Bone marrow (tissue), 2 donors: ENCODE data around the gene ALDH3A2.
"Not testable (repeated sequence)": the region's sequence is repeated elsewhere in the genome, so short reads cannot be mapped to it uniquely, and the experiment has no call there.

ENCODE experiments used
- DNase-seq, 2 donors: peaks; one replicate each; lab custom pipeline; 2025; lab: John Stamatoyannopoulos, UW

ALDH3A2 gene

DNA sequence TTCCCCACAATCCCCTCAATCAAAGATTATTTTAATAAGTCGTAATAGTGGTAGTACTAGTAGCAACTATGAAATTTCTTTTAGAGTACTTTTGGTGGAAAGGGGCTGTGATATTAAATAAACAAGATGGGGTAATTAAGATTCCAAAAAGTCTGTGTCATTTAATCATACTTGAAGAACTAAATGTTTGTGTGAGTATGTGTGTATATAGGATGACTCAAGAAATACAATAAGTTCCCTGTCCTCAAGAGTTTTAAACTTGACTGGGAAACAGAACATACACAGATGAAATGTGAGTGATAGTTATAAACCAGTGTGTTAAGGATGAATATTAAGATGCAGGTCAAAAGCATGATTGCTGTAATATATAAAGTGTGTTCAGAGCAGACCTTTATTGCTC lies 2.3 kb downstream of the ALDH3A2 start:
- no peak for DNase-seq

DNA sequence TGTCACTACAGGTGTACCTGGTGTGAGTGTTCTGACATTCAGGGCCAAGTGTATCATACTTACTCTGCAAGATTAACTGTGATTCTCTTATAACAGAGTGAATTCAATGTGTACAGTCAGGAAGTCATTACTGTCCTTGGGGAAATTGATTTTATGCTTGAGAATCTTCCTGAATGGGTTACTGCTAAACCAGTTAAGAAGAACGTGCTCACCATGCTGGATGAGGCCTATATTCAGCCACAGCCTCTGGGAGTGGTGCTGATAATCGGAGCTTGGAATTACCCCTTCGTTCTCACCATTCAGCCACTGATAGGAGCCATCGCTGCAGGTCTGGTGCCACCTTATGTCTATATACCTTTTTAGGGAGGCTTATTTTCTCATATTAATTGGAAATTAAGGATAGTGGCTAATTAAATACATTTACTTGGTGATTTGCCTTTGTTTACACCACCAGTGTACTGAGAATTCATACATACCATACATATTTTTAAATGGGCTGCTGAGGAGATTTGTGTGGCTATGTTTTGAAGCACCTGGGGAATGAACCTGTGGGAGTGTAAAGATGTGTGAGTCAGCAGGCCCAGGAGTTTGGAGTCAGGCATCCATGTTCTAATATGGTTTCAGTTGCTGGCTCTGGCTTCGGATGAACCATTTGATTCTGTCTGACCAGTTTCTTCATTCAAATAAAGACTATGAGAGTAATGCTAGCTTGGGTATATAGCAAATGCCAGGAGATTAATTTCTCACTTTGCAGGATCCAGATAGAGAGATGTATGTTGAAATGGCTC lies 3.1 kb downstream of the ALDH3A2 start:
- DNase-seq = no peak

DNA sequence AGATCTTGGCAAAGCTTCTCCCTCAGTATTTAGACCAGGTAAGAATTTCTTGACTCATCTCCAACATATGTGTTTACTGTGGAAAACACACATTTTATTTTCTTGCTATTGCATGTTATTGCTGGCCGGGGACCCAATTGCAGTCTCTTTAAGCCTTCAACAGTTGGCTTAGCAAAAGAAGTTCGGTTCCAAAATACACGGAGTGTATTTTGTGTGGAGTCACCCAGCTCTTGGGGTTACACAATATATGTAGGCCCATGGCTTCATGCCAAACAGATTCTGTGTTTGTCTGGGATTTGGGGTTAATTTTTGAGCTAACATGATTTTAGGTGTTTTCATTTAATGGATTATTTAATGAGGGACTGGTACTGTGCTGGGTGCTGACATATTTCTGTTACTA lies 4.0 kb downstream of the ALDH3A2 start:
- no peak for DNase-seq

DNA sequence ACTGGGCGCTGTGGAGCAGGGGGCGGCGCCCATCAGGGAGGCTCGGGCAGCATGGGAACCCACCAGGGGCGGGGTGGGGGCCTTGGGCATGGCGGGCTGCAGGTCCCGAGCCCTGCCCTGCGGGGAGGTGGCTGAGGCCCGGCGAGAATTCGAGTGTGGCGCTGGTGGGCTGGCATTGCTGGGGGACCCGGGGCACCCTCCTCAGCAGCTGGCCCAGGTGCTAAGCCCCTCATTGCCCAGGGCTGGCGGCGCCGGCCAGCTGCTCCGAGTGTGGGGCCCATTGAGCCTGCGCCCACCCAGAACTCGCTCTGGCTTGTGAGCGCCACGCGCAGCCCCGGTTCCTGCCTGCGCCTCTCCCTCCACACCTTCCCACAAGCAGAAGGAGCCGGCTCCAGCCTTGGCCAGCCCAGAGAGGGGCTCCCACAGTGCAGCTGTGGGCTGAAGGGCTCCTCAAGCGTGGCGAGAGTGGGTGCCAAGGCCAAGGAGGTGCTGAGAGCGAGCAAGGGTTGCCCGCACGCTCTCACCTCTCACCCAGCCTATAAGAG lies 5.9 kb downstream of the ALDH3A2 start:
- no peak for DNase-seq

DNA sequence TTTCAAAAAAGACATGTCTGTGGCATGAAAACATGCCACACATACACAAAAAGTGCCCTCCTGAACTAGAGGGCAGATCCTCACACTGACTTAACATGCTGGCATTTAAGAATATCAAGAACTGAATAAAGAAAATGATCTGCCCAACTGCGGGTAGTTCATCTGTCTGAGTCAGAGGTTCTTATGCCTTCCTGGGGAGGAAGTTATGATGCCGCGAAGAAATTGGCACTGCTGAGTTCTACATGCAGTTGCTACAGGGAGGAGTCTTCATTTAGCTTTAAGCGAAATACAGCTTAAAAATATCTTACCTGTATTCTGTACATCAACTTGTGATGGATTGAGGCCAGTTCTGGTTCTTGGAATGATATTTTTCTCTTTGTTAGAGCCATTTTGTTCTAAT lies 6.3 kb downstream of the ALDH3A2 start:
- no peak for DNase-seq

DNA sequence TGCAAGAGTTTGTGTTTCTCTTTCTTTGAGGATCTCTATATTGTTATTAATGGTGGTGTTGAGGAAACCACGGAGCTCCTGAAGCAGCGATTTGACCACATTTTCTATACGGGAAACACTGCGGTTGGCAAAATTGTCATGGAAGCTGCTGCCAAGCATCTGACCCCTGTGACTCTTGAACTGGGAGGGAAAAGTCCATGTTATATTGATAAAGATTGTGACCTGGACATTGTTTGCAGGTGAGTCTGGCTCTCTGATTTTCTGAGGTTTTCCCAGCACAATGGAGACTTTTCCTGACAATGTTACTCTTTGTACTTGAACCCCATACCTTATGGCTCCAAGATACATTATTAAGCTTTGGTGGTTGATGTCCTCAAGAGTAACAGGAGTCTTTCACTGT lies 7.8 kb downstream of the ALDH3A2 start:
- no peak for DNase-seq

DNA sequence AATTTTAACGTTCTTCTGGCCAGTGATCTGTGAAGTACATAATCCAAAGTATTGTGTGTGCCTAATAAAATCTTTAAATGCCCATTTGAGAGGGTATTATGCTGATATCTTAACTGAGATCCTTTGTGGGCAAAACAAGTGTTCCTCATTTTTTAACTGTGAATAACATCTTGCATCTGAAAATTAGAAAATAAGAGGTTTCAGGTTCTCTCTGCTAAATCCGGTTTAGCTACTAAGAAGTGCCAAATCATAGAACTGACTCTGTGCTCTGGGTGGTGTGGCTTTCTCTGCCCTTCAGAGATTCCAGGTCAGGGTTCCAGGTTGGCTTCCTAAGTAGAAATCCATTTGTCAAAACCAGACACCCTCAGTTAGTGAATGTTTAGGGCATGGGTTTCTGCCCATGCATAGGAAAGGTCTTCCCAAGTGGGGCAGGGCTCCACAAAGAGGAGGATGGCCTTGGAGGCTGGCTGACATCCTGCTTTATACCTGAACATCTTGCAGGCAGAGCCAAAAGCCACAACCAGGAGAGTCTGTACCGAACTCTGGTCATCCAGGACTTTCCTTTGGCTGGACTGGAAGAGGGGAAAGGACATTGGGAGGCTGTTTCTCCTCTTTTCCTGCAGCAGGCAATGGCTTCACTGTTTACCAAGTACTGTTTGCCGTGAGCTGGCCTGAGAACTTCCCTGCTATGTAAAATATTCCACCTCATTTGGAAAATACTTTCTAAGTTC lies 8.5 kb downstream of the ALDH3A2 start:
- no peak for DNase-seq

DNA sequence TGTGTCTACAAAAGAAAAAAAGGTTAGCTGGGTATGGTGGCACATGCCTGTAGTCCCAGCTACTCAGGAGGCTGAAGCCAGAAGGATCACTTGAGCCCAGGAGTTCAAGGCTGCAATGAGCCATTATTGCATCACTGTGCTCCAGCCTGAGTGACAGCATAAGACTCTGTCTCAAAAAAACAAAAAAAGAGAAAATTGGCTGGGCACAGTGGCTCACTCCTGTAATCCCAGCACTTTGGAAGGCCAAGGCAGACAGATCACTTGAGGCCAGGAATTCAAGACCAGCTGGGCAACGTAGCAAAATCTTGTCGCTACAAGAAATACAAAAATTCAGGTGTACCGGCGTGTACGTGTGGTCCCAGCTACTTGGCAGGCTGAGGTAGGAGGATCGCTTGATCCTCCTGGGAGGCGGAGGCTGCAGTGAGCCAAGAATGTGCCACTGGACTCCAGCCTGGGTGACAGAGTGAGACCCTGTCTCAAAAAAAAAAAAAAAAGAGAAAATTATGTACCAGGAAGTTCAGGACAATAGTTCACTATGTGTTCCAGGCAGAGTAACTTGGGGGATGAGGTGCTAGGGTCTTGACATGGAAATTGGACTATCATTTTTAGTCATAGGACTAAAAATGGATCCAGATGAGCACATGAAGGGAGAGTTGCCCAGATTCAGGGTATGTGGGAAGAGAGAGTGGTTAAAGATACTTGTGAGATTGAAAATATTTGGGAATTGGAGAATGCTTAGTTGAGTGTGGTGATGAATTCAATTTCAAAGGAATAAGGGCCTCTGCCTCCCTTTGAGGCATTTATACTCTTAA lies 11.0 kb downstream of the ALDH3A2 start:
- DNase-seq = no peak

DNA sequence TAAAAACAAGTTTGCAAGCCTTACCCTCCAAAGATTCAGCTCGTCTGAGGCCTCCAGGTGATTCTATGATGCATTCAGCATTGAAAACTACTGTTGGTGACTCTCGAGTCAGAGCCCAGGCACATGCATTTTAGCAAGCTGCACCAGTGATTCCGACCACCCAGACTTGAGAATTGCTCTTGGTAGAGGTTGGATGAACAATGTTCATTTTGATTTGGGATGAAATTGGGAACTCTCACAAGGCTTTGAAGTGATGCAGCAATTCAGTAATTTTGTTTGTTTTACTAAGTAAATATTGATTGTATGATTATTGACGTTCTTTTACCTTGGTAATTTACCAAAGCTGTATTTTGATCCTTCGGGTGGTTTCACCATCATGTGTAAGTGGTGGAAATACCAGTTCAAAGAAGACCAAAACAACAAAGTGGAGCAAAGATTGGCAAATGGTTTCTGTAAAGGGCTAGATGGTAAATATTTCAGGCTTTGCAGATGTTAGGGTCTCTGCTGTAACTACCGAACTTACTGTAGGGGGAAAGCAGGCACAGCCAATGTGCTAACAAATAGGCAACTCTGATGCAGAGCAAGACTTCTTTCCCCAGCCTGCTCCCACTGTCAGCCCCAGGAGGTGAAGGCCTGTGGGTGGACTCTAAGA lies 11.8 kb downstream of the ALDH3A2 start:
- DNase-seq = no peak

DNA sequence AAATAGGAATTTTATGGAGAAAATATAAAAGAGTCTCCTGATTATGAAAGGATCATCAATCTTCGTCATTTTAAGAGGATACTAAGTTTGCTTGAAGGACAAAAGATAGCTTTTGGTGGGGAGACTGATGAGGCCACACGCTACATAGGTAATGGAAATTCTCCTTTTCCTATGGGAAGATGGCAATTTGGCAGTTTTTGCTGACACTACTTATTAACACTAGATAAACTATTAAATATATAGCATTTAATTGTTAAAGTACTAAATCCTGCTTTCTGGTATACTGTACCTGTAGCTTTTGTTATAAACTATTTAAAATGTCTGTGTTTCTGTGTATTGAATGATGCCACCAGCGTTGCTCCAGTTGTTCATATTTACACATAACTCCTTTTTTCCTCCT lies 12.6 kb downstream of the ALDH3A2 start:
- no peak for DNase-seq

DNA sequence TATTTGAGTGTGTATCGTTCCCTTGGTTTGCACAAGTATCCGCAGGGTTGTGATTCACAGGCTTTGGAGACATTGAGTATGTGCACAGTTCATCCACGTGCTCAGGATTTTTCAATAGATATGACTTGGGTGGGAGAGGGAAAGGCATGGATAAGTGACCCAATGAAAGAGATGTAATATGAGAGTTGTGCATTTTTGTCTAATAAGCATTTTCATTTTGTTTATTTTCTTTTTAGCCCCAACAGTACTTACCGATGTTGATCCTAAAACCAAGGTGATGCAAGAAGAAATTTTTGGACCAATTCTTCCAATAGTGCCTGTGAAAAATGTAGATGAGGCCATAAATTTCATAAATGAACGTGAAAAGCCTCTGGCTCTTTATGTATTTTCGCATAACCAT lies 14.5 kb downstream of the ALDH3A2 start:
- DNase-seq = no peak

DNA sequence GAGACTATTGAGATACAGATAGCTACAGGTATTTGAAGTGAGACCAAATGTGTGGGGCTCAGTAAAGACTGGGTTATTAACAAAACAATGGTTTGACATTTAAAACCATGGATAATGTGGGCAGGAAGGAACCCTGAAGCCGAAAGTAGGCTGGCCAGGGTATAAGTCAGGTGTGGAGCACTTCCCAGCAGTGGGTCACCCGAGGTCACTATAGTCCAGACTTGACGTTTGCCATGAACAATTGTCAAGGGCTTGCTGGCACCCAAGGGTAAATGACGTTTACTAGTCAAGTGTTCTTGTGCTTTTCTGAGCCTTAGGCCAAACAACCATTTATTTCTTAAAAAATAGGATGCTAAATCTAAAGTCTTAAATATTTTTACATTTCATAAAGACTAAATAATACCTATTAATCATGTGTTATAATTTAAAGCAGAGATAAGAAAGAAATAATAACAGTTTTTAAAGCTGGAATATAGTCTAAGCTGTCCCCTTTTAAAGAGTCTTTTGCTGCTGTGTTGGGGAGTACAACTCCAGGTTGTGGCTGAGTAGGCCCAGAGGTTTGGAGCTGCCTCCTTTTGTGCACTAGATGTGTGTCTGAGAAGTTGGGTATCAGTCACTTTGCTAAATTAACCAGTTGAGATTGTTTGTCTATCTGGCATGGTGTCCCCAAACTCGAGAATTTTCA lies 15.7 kb downstream of the ALDH3A2 start:
- DNase-seq = no peak

DNA sequence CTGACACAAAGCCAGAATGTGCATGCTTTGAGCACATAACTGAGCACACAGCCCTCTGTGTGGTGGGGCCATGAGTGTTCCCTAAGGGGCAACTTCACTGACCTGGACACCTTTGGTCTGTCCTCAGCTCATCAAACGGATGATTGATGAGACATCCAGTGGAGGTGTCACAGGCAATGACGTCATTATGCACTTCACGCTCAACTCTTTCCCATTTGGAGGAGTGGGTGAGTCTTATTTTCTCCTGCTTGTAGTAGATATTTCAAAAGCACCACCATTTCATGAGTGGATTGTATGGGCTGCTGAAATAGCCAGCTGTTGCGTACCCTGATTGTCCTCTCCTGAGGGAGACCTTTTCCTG lies 16.2 kb downstream of the ALDH3A2 start:
- DNase-seq = no peak

DNA sequence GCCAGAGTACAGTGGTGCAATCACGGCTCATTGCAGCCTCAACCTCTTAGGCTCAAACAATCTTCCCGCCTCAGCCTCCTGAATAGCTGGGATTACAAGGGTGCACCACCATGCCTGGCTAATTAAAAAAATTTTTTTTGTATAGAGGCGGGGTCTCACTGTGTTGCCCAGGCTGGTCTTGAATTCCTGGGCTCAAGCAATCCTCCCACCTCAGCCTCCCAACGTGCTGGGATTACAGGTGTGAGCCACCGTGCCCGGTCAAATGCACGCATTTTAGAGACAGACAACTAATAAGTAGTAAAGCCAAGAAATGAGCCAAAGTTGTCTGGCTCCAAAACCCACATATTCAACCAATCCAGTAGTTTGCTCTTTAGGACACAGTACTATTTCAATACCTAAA lies 21.1 kb downstream of the ALDH3A2 start:
- not testable (repeated sequence) for DNase-seq

DNA sequence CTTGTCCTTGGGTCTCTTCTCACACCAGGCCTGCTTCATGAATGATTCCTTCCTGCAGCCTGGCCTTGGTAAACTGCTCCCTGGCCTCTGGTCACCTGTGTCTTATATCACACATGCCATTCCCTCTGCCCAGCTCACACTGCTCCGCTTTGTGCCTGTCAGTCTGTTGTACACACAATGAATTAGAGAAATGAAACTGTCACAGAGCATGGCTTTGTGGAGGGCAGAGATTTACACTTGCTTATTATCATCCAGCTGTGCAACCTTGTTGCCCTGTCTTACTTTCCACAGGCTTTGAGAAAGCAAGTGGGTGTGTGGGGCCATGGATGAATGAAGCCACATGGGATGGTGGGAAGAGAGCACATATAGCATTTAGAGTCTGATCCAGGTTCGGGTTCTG lies 22.4 kb downstream of the ALDH3A2 start:
- no peak for DNase-seq

DNA sequence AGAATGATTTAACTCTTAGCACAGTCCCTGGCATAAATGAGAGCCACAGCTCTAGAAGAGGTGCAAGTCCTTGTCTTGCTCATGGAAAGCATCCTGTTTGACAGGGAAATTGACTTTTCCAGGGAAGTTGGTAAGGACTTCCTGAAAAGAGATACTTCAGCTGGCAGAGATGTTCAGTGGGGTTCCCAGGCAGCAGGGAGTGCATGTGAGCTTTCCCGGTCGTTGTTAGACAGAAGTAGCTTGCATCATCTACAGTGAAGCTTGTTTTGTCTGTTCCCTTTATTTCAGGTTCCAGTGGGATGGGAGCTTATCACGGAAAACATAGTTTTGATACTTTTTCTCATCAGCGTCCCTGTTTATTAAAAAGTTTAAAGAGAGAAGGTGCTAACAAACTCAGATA lies 22.9 kb downstream of the ALDH3A2 start:
- no peak for DNase-seq

DNA sequence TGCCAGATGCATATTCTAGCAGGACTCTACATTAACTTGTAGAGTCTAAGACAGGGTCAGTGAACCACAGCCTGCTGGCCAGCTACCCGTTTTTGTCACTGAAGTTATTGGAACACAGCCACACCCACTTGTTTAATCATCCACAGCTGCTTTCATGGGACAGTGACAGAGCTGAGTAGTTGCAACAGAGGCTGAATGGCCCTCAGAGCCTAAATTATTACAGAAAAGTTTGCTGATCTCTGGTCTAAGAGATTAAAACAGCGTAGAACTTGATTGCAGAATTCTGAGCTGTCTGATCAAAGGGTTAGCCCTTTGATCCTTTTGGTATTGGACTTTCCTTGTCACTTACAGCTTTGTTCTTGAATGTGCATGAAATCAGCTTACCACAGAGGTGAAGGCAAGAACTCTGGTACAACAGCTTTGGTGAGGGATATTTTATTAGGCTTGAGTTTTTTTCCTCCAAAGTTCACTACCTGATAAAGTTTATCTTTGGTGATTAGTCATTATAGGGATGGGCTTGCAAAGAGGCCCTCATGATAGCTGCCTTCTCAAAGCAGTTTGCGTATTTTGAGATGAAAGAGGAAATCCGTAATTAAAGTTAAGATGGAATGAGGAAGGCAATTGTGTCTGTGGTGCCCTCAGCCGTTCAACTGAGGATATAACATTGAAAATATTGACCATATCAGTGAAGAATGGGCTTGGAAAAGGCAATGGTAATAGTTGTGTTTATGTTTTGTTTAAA lies 23.6 kb downstream of the ALDH3A2 start:
- DNase-seq = no peak

DNA sequence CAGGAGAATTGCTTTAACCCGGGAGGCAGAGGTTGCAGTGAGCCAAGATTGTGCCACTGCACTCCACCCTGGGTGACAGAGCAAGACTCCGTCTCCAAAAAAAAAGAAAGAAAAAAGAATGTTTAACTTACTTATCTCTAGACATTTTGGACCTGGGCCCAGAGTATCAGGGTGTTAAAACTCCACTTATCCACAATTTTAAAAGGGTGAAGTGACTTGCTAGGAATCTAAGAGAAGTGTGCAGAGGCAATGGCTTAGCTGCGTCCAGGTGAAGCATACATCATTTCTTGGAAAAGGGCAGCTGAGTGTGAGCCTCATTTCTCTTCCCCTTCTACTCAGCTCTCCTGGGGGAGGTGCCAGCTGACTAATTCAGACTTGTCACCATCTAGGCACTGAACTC lies 25.1 kb downstream of the ALDH3A2 start:
- DNase-seq = no peak

DNA sequence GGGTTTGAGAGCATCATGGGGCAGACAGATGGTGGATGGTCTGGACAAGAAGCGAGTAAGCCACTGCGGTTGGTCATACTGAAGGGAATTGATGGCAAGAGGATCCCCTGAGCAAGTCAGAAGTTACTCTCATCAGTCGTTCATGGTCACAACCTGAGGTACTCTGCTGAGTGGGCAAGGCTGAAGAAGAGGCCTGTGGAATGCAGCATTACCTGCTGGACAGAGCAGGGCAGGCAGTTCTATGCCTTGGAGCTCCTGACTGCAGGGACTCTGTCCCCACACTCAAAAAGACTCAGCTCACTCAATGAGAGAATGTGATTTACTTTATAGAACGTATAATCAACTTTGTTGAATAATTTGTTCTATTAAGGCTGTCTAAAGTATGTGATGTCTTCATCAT lies 28.3 kb downstream of the ALDH3A2 start:
- no peak for DNase-seq

DNA sequence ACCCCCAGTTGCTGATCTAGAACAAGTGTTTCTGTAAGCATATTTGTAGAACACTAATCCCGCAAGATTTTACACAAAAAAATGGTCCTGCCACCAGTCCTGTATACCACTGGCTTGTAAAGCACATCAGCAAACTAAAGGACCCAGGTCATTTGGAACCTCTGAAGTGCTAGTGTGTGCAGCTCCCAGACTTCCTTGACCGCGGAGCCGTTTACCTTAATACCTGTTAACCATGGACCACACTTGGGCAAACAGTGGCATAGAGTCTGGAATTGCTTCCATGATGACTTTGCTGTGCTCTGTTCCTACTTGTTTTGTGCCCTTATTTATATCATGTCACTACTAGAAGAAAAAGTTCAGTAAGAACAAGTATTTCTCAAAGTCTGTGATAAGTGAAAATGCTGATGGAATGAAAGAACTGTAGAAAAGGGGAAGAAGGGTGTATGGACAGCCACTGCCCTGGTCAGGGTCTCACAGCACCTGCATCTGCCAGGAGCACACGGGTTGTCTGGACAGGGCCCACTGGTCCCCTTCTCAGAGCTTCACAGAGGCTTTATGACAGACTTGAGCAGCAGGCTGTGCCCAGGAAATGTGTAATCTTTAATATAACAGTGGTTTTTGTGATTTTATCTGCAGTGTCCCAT lies 29.3 kb downstream of the ALDH3A2 start:
- DNase-seq = no peak
